HFFc6 (cell line): ENCODE data around the gene TAS1R1. TPM values are rescaled to one million over a fixed set of nuclear protein-coding genes. Genes with fewer than 3 reads are reported as not detected.
"Not testable (repeated sequence)": the region's sequence is repeated elsewhere in the genome, so short reads cannot be mapped to it uniquely, and the experiment has no call there.

Experiments used
- DNase-seq: peaks from one replicate; pipeline ENCODE4 v3.0.0-alpha.2; 2018
- H3K27ac Mint-ChIP-seq: 2 replicates; pipeline ENCODE4 v1.8.0; 2020; ENCODE audit warnings: mild to moderate bottlenecking, mixed read lengths
- H3K27me3 Mint-ChIP-seq: 2 replicates; pipeline ENCODE4 v1.8.0; 2021; ENCODE audit warnings: mild to moderate bottlenecking, moderate library complexity, mixed read lengths; ENCODE audit not compliant: insufficient read depth
- H3K36me3 Mint-ChIP-seq: 2 replicates; pipeline ENCODE4 v1.8.0; 2021; ENCODE audit warnings: low read depth, mixed read lengths
- H3K4me1 Mint-ChIP-seq: 2 replicates; pipeline ENCODE4 v1.8.0; 2020; ENCODE audit warnings: low read depth, mixed read lengths
- H3K4me3 Mint-ChIP-seq: 2 replicates; pipeline ENCODE4 v1.8.0; 2020; ENCODE audit warnings: mild to moderate bottlenecking, moderate library complexity, mixed read lengths
- H3K9me3 Mint-ChIP-seq: 2 replicates; pipeline ENCODE4 v1.8.0; 2020; ENCODE audit warnings: mild to moderate bottlenecking, mixed read lengths
- total RNA-seq, 6 experiments: library from RNA; stranded (reverse); fragmentation: NEBNext Ultra II Directional; extraction: Animal tissue kit (Norgen Biotek cat#: 25700); gene quantifications; 2 replicates in 1 of 6; 3 replicates in 5 of 6; pipeline ENCODE4 v1.2.3, GENCODE V29; 2021
- TF ChIP-seq, protein P1 (sequence below): fragments of 200-600 bp; sonication (generic); IDR thresholded peaks from 2 replicates; pipeline ENCODE4 v1.5.0; 2021; ENCODE audit warnings: antibody characterized with exemption, mild to moderate bottlenecking

Gene TAS1R1
- total RNA-seq, 6 experiments from 2014 or later = not detected

- no peak for DNase-seq
- Mint-ChIP-seq H3K36me3 (peaks cover 25% of the 10 kb centered on the region), H3K4me3 (peak overlapping the region; percentile 33; the same call in 1 of the 2 replicates)
Measured at GRCh38 chr1:6545276-6546112, 9.6 kb upstream of the TAS1R1 start.

GRCh38 chr1:6546326-6546725 is 8.8 kb upstream of the TAS1R1 start:
- Mint-ChIP-seq H3K27me3 (no peaks in the 10 kb centered on the region; the same call in 1 of the 2 replicates), H3K4me3 (no peak overlapping the region), H3K4me1 (peaks cover 27% of the 10 kb centered on the region), H3K27ac (no peak overlapping the region; the same call in 1 of the 2 replicates), H3K36me3 (peaks cover 25% of the 10 kb centered on the region), H3K9me3 (no peaks in the 10 kb centered on the region)
- TF ChIP-seq, protein P1, sequence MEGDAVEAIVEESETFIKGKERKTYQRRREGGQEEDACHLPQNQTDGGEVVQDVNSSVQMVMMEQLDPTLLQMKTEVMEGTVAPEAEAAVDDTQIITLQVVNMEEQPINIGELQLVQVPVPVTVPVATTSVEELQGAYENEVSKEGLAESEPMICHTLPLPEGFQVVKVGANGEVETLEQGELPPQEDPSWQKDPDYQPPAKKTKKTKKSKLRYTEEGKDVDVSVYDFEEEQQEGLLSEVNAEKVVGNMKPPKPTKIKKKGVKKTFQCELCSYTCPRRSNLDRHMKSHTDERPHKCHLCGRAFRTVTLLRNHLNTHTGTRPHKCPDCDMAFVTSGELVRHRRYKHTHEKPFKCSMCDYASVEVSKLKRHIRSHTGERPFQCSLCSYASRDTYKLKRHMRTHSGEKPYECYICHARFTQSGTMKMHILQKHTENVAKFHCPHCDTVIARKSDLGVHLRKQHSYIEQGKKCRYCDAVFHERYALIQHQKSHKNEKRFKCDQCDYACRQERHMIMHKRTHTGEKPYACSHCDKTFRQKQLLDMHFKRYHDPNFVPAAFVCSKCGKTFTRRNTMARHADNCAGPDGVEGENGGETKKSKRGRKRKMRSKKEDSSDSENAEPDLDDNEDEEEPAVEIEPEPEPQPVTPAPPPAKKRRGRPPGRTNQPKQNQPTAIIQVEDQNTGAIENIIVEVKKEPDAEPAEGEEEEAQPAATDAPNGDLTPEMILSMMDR = no peak
- no peak for DNase-seq

More at GRCh38 chr1:6545276-6546112, 9.6 kb upstream of the TAS1R1 start:
- TF ChIP-seq, protein P1 = no peak
- Mint-ChIP-seq H3K9me3 (no peaks in the 10 kb centered on the region), H3K27me3 (no peaks in the 10 kb centered on the region; the same call in 1 of the 2 replicates), H3K4me1 (peaks cover 27% of the 10 kb centered on the region), H3K27ac (peak overlapping the region; percentile 63)

DNA sequence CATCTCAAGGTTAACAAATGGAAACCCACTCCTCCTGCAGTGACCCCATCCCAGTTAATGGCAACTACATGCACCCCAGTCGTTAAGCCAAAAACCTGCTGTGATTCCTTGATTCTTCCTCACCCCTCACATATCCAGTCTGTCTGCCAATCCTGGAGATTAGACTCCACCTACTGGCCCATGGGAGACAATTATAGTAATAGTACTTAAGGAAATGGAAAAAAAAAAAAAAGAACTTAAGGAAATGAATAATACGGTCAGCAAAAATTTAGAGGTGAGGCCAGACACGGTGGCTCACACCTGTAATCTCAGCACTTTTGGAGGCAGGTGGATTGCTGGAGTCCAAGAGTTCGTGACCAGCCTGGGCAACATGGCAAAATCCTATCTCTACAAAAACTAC is 7.8 kb upstream of the TAS1R1 start:
- no peaks in the 10 kb centered on the region; the same call in 1 of the 2 replicates for H3K27me3 Mint-ChIP-seq
- H3K36me3 Mint-ChIP-seq = peaks cover 25% of the 10 kb centered on the region
- H3K4me3 Mint-ChIP-seq = no peak overlapping the region
- H3K4me1 Mint-ChIP-seq = peaks cover 27% of the 10 kb centered on the region
- no peak for DNase-seq
- no peaks in the 10 kb centered on the region for H3K9me3 Mint-ChIP-seq
- TF ChIP-seq, protein P1 = peak; percentile 42
- H3K27ac Mint-ChIP-seq = no peak overlapping the region; the same call in 1 of the 2 replicates

DNA sequence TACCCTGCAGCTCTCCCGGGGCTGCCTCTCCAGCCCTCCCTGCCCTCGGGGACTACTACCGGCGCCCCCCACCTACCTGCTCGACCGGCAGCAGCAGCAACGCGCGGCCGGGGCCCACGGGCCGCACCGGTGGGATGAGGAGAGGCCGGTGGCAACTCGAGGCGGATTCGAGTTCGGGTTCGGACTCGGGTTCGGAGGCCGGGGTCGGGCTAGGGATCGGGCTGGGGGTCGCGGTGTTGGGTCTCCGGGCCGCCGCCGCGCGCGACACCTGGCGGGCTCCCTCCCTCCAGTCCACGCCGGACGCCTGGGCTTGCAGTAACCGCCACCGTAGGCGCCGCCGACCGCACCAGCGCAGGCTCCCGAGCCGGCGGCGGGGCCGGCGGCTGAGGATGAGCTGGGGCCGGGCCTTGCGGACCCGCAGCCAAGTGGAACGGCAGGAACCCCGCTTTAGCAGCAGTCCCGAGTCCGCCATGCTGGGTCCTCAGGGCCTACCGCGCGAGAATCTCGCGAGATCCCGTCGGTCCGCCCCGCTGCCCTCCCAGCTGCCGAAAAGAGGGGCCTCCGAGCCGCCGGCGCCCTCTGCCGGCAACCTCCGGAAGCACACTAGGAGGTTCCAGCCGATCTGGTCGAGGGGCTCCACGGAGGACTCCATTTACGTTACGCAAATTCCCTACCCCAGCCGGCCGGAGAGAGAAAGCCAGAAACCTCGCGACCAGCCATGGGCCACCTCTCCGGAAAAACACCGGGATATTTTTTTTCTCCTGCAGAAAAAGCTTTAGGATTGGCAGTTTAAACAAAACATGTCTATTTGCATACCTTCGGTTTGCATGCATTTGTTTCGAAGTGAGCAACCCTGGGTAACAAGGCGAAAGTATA is 838 bp upstream of the TAS1R1 start, which contains the start of gene NOL9:
NOL9 (minus strand) TSS at position 483 of the 876 bp plus-strand sequence; CDS start at position 472, 11 bp downstream.
- Mint-ChIP-seq H3K4me1 (peaks cover 14% of the 10 kb centered on the region), H3K27ac (peak within 1 kb of the TSS; percentile 78), H3K27me3 (no peaks in the 10 kb centered on the region; the same call in 1 of the 2 replicates), H3K4me3 (peak within 1 kb of the TSS; percentile 93), H3K9me3 (no peaks in the 10 kb centered on the region), H3K36me3 (no peaks in the 10 kb centered on the region)
- TF ChIP-seq, protein P1 = peak; percentile 97
- DNase-seq = peak; percentile 84

- no peaks in the 10 kb centered on the region for H3K36me3 Mint-ChIP-seq
- TF ChIP-seq, protein P1 = no peak
- DNase-seq = no peak
- H3K27ac Mint-ChIP-seq = no peak overlapping the region
- peaks cover 12% of the 10 kb centered on the region for H3K27me3 Mint-ChIP-seq
- H3K4me3 Mint-ChIP-seq = no peak overlapping the region
- H3K4me1 Mint-ChIP-seq = peaks cover 14% of the 10 kb centered on the region
- no peaks in the 10 kb centered on the region for H3K9me3 Mint-ChIP-seq
Measured at GRCh38 chr1:6557597-6557996, 2.5 kb downstream of the TAS1R1 start.

- peak; percentile 14 for DNase-seq
- H3K4me1 Mint-ChIP-seq, H3K4me3 Mint-ChIP-seq, H3K36me3 Mint-ChIP-seq, H3K9me3 Mint-ChIP-seq, H3K27ac Mint-ChIP-seq: not testable (repeated sequence)
- peaks cover 12% of the 10 kb centered on the region for H3K27me3 Mint-ChIP-seq
Measured at GRCh38 chr1:6559161-6559560, 4.1 kb downstream of the TAS1R1 start.
